Endometrium (tissue), 2 donors: ENCODE data around the gene BBS9.
"Not testable (repeated sequence)": the region's sequence is repeated elsewhere in the genome, so short reads cannot be mapped to it uniquely, and the experiment has no call there.

Experiments
- FAIRE-seq: peaks from 2 replicates; lab custom pipeline; 2012; peaks lifted over from hg19 to GRCh38; lab: Jason Lieb, UNC
- donor health status: control.
- donor health status: control.

Gene BBS9

GRCh38 chr7:33128990-33129805, at the start of gene BBS9:
BBS9 (plus strand) TSS chr7:33129564; CDS start chr7:33146253, 16,689 bp downstream.
- peak; percentile 48 for FAIRE-seq

- no peak for FAIRE-seq
Observed at GRCh38 chr7:33079763-33080690, 49.3 kb upstream of the BBS9 start.

DNA sequence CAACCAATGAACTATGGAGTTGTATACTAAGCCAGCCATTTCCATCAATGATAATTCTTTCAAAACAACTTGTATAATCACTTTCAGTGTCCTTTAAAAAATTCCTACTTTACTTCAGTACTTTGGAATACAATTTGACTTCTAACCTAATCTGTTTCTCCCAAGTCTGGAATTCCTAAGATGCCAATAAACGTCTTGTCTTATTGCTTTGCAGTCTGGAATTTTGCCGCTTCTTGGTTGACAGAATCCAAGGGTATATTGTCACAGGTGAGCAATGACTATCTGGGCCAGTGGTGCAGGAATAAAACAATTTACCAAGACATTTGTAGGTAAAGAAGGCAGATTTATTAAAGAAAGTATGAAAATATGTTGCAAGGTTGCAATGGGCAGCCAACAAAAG, 42.0 kb upstream of the BBS9 start:
- no peak for FAIRE-seq

GRCh38 chr7:33087858-33088257, 41.5 kb upstream of the BBS9 start:
- FAIRE-seq: no peak

DNA sequence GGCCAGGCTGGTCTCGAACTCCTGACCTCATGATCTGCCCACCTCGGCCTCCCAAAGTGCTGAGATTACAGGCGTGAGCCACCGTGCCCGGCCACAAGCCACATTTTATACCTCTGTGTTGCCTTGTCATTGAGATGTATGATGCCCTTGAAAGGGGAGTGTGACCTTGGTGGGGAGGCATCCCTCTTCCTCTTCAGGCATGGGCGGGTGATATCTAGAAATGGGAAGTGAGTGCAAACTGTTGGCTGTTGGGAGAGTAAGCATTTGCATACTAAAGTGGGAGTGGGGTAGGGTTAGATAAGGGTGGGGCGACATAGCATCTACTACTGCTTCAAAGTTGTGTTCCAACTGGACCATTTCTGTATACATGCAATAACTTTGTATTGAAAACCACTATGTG, 40.2 kb upstream of the BBS9 start:
- no peak for FAIRE-seq

- no peak for FAIRE-seq
Observed at GRCh38 chr7:33091111-33091531, 38.2 kb upstream of the BBS9 start.

DNA sequence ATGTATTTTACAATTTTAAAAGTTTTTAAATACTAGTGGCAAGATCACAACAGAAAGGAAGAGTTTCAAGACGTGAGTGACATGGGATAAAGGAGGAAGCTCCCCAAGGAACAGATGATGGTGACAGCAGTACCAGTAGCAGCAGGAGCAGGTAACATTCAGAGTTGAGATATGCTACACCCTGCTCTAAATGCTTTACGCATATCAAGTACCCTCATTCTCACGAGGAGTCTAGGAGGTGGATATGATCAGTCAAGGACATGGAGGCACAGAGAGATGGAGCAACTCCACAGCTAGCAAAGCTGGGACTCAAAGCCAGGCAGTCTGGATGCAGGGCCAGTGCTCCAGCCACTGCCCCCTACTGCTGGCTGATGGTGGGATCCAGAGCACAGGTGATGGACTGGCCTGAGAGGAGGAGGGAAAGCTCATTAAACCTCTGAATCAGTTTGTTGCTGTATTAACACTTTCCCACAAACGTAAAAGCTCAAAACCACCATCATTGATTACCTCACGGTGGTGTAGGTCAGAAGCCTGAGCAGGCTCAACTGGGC, 37.6 kb upstream of the BBS9 start:
- no peak for FAIRE-seq

GRCh38 chr7:33093266-33093665, 36.1 kb upstream of the BBS9 start:
- FAIRE-seq: no peak

DNA sequence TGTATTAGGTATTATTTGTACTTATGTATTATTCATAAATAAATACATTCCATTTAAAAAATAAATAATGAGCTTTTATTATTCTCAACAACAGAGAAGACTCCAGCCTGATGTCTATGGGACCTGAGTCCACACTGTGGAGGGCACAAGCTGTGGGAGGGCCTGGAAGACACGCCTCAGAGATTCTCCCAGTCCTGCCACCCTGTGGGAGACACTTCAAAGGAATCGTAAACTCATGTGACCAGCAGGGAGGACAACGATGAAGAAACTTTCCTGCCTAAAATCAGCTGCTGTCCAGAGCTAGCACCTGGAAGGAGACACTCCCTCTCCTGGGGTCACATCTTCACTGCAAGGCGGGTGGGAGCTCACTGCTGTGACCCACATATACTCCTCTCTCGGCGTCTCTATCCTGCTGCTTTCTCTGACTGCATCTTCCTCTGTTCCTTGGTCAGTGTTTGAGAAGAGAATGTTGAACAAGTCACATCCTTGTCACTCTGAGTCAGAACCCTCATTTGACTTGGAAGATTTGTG, 34.6 kb upstream of the BBS9 start:
- FAIRE-seq: not testable (repeated sequence)

DNA sequence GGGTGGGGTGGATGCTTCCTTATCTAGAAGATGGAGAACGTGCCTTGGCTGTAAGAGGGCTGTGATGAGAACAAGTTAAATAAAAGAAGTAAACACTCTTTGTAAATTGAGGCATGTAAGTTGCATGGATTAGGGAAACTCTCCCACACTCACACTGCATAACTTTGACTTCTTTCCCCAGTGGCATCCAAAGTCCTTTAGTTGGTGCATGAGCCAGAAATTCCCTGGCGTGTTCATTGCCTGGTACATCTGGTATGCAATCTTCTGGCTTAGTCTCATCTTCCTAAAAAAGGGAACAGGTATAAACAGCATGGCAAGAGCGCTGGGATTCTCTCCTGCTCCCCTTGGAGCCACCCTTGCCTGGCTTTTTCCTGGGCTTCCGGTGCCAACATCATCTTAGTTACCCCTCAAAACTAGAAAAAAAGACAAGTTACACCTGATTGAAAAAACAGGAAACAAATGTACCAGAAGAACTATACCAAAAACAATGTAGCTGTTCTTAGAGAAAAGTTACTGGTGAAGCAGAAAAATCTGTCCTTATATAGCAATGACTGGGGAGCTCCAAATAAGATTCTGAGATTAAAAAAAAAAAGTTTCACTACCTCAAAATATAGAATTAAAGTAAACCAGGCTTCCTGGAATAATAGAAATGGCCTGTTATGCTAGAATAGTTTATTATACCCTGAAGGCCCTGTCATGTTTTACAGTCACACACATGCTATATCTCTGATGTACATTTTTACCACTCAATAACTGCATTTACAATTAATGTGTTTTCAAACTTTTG, 30.0 kb upstream of the BBS9 start:
- FAIRE-seq: no peak

GRCh38 chr7:33100770-33101169, 28.6 kb upstream of the BBS9 start:
- FAIRE-seq: no peak

GRCh38 chr7:33101906-33102305, 27.5 kb upstream of the BBS9 start:
- no peak for FAIRE-seq

GRCh38 chr7:33107136-33108066, 22.0 kb upstream of the BBS9 start:
- peak; percentile 53 for FAIRE-seq

DNA sequence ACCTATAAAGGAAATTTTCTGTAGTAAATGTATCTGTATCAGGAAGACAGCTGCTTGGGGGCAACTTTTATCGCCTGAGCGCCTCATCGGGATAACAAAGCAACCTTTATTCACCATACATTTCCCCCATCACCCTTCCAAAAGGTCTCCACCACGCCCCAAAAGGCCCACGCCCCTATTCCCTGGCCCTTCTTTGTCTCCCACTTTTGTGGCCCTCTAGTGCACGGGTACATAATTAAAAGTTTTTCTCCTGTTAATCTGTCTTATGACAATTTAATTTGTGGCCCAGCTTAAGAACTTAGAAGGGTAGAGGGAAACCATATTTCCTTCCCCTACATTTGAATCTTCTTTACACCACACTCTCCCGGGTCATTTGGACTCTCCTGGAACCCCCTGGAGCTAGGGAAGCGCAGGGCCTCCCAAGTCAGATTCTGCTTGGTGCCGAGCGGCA, 20.8 kb upstream of the BBS9 start:
- FAIRE-seq: no peak

DNA sequence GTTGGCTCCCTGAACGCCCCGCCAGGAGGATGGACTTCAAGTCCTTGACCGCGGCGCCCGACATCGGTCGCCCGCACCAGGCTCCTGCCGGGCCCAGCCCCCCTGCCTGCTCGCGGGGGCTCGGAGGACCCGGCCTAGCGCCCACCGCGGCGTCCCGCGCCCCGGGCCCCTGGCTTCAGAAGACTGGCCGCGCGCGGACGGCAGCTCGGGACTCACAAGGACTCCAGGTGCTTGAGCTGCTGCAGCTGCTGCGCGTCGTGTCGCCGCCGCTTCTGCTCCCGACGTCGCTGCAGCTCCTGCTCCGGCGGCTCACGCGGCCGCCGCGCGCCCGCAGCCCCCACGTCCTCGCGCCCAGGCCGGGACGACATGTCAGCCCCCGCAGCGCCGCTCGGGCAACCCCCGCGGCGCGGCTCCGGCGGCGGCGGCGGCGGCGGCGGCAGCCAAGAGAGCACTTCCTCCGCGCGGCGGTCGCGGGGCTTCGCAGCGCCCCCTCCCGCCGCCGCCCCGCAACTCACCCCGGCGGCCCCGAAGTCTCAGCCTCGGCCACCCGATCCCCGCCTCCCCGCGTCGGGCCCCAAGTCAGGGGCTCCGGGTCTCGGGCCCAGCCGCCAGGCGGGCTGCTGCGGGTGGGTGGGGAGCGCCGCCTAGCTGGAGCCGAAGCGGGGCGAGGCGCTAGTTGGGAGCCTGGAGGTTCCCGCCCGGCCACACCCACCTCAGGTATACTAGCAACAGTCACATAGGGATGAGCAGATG, 20.2 kb upstream of the BBS9 start, which contains the start of gene RP9:
RP9 (minus strand) TSS at position 400 of the 753 bp plus-strand sequence; CDS start at position 368, 32 bp downstream.
- FAIRE-seq: no peak

- FAIRE-seq: no peak
Observed at GRCh38 chr7:33109758-33110238, 19.6 kb upstream of the BBS9 start.

- FAIRE-seq: no peak
Observed at GRCh38 chr7:33111614-33112013, 17.8 kb upstream of the BBS9 start.

- FAIRE-seq: no peak
Observed at GRCh38 chr7:33114976-33115375, 14.4 kb upstream of the BBS9 start.

DNA sequence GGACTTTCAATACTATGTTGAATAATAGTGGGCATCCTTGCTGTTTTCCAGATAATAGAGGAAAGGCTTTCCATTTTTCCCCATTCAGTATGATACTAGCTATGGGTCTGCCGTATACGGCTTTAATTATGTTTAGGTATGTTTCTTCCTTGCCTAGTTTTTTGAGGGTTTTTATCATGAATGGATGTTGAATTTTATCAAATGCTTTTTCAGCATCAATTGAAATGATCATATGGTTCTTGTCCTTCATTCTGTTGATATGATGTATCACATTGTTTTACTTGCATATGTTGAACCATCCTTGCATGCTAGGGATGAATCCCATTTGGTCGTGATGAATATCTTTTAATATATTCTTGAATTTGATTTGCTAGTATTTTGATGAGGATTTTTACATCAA, 11.0 kb upstream of the BBS9 start:
- FAIRE-seq: no peak
